Neuronal stem cell (in vitro differentiated cells): ENCODE measurements around the gene PHLDB1.
"Not testable (repeated sequence)": the region's sequence is repeated elsewhere in the genome, so short reads cannot be mapped to it uniquely, and the experiment has no call there.

ENCODE experiments used
- DNase-seq: peaks from one replicate; pipeline ENCODE4 v3.0.0-alpha.2; 2013; ENCODE audit warnings: low spot score
- H2AFZ ChIP-seq: one replicate; pipeline ENCODE4 v1.6.1; 2013; ENCODE audit warnings: mild to moderate bottlenecking, low read length, inconsistent platforms
- H2AK5ac ChIP-seq: 2 replicates; pipeline ENCODE4 v1.6.1; 2013; ENCODE audit warnings: low read depth, mild to moderate bottlenecking, inconsistent platforms, low read length, moderate library complexity, mixed read lengths
- H2BK120ac ChIP-seq: 2 replicates; pipeline ENCODE4 v1.6.1; 2013; ENCODE audit warnings: low read depth, mild to moderate bottlenecking, inconsistent platforms, low read length, moderate library complexity, mixed read lengths
- H2BK12ac ChIP-seq: one replicate; pipeline ENCODE4 v1.6.1; 2013; ENCODE audit warnings: low read length, inconsistent platforms
- H2BK15ac ChIP-seq: 2 replicates; pipeline ENCODE4 v1.6.1; 2013; ENCODE audit warnings: mild to moderate bottlenecking, low read length, inconsistent platforms, mixed read lengths
- H2BK5ac ChIP-seq: one replicate; pipeline ENCODE4 v1.6.1; 2013; ENCODE audit warnings: inconsistent platforms, mild to moderate bottlenecking, low read length, moderate library complexity
- H3K14ac ChIP-seq: one replicate; pipeline ENCODE4 v1.6.1; 2013; ENCODE audit warnings: low read length, inconsistent platforms
- H3K18ac ChIP-seq: 2 replicates; pipeline ENCODE4 v1.6.1; 2013; ENCODE audit warnings: low read length, inconsistent platforms
- H3K23ac ChIP-seq: 2 replicates; pipeline ENCODE4 v1.6.1; 2013; ENCODE audit warnings: low read depth, mild to moderate bottlenecking, mixed read lengths, low read length, inconsistent platforms; ENCODE audit not compliant: poor library complexity
- H3K27ac ChIP-seq: replicated peaks from 3 replicates; pipeline ENCODE4 v1.5.1; 2013; ENCODE audit warnings: low read length, inconsistent platforms
- H3K27me3 ChIP-seq, 3 experiments: 2 replicates each; pipeline ENCODE4 v1.6.1; 2013; ENCODE audit warnings: low read length in 3 of 3, mild to moderate bottlenecking in 2 of 3, inconsistent platforms in 1 of 3, low read depth in 1 of 3, mixed read lengths in 1 of 3, moderate library complexity in 1 of 3; ENCODE audit not compliant: control insufficient read depth in 3 of 3, insufficient read depth in 3 of 3
- H3K36me3 ChIP-seq, 2 donors: replicated peaks in 1 of 2; 2 replicates each; pipeline ENCODE4 v1.6.1; 2013; ENCODE audit warnings: low read length in 2 of 2; ENCODE audit not compliant: control insufficient read depth in 2 of 2, insufficient read depth in 2 of 2
- H3K4ac ChIP-seq: 2 replicates; pipeline ENCODE4 v1.6.1; 2013; ENCODE audit warnings: inconsistent platforms, mild to moderate bottlenecking, low read length, moderate library complexity
- H3K4me1 ChIP-seq, 2 donors: 1 replicate in 1 of 2; 2 replicates in 1 of 2; pipeline ENCODE4 v1.6.1; 2013; ENCODE audit warnings: low read length in 2 of 2, low read depth in 1 of 2; ENCODE audit not compliant: control insufficient read depth in 2 of 2, insufficient read depth in 1 of 2
- H3K4me2 ChIP-seq: one replicate; pipeline ENCODE4 v1.6.1; 2013; ENCODE audit warnings: mild to moderate bottlenecking, low read length, inconsistent platforms; ENCODE audit not compliant: insufficient read depth, poor library complexity, severe bottlenecking
- H3K4me3 ChIP-seq, 2 donors: 2 replicates each; pipeline ENCODE4 v1.5.1; 2013; ENCODE audit warnings: low read length in 2 of 2, mild to moderate bottlenecking in 2 of 2, inconsistent platforms in 1 of 2, moderate library complexity in 1 of 2
- H3K79me1 ChIP-seq: one replicate; pipeline ENCODE4 v1.6.1; 2013; ENCODE audit warnings: low read depth, mild to moderate bottlenecking, inconsistent platforms, low read length, moderate library complexity
- H3K9ac ChIP-seq: one replicate; pipeline ENCODE4 v1.6.1; 2013; ENCODE audit warnings: mild to moderate bottlenecking, low read depth, low read length, inconsistent platforms; ENCODE audit not compliant: poor library complexity
- H3K9me3 ChIP-seq, 2 donors: replicated peaks in 1 of 2; 2 replicates each; pipeline versions ENCODE3 to v1.6.1; 2013; ENCODE audit warnings: low read length in 2 of 2, mild to moderate bottlenecking in 2 of 2, inconsistent platforms in 1 of 2, low read depth in 1 of 2, mixed read lengths in 1 of 2, moderate library complexity in 1 of 2; ENCODE audit not compliant: control insufficient read depth in 2 of 2, insufficient read depth in 1 of 2
- H4K8ac ChIP-seq: one replicate; pipeline ENCODE4 v1.6.1; 2013; ENCODE audit warnings: low read depth, mild to moderate bottlenecking, inconsistent platforms, low read length, moderate library complexity
- H4K91ac ChIP-seq: one replicate; pipeline ENCODE4 v1.6.1; 2013; ENCODE audit warnings: low read length, low read depth, mild to moderate bottlenecking, inconsistent platforms; ENCODE audit not compliant: poor library complexity
- WGBS, 2 donors: extraction: QIAGEN DNeasy Blood & Tissue Kit; methylation state at CpG; one replicate each; pipeline ENCODE4 v1.1.7; 2013; ENCODE audit warnings: missing lambda C conversion rate in 2 of 2, mixed read lengths in 1 of 2; ENCODE audit not compliant: insufficient read length in 2 of 2, insufficient replicate concordance in 1 of 2; ENCODE audit errors: extremely low coverage in 2 of 2; 5-methylcytosine and 5-hydroxymethylcytosine counted together

PHLDB1 gene

DNA sequence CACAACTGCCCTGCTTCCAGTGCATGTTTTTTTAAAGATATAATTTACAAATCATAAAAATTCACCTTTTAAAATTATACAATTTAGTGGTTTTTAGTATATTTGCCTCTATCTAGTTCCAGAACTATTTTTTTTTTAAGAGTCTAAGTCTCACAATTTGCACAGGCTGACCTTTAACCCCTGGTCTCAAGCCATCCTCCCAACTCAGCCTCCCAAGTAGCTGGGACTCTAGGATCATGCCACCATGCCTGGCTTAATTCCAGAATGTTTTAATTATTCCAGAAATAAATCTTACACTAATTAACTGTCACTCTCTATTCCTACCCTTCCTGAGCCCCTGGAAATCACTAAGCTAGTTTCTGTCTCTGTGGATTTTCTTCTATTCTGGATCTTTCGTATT lies 36.6 kb upstream of the PHLDB1 start:
- H3K4me1 ChIP-seq: peaks cover 0 to 7% of the 10 kb centered on the region in 2 donors
- H3K27ac ChIP-seq: no peak overlapping the region
- H2BK5ac ChIP-seq: no peak overlapping the region
- no peak overlapping the region for H3K4me3 ChIP-seq
- no peak overlapping the region for H3K14ac ChIP-seq
- H2AK5ac ChIP-seq: no peak overlapping the region
- H4K91ac ChIP-seq: no peak overlapping the region
- H2BK12ac ChIP-seq: no peak overlapping the region
- peaks cover 0 to 6% of the 10 kb centered on the region in 2 donors for H3K36me3 ChIP-seq
- H2BK15ac ChIP-seq: no peak overlapping the region
- H3K27me3 ChIP-seq: no peaks in the 10 kb centered on the region
- H3K9ac ChIP-seq: no peak overlapping the region
- no peak overlapping the region for H2AFZ ChIP-seq
- no peaks in the 10 kb centered on the region for H3K9me3 ChIP-seq
- H4K8ac ChIP-seq: no peak overlapping the region
- no peak overlapping the region for H3K18ac ChIP-seq
- H3K79me1 ChIP-seq: peaks cover 3% of the 10 kb centered on the region
- no peak overlapping the region for H3K23ac ChIP-seq
- no peak overlapping the region for H3K4ac ChIP-seq
- no CpG with 5 or more reads among the region's 1 CpG for WGBS, 2 donors
- DNase-seq: no peak
- H2BK120ac ChIP-seq: no peak overlapping the region
- no peak overlapping the region for H3K4me2 ChIP-seq

DNA sequence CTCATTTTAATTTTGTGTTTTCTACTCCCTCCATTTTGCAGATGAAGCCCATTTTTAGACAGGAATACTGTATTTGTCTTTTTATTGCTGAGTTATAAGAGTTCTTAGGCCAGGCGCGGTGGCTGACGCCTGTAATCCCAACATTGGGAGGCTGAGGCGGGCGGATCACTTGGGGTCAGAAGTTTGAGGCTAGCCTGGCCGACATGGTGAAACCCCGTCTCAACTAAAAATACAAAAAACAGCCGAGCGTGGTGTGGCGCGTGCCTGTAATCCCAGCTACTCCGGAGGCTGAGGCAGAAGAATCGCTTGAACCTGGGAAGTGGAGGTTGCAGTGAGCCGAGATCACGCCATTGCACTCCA lies 35.7 kb upstream of the PHLDB1 start:
- peak overlapping the region; percentile 40 for H3K4me2 ChIP-seq
- not testable (repeated sequence) for H3K27ac ChIP-seq, H2BK5ac ChIP-seq, H2AK5ac ChIP-seq, H3K27me3 ChIP-seq, H3K9me3 ChIP-seq, H3K9ac ChIP-seq, H3K18ac ChIP-seq, H2BK15ac ChIP-seq, H2BK120ac ChIP-seq, H3K4me1 ChIP-seq, DNase-seq, H3K79me1 ChIP-seq, H4K8ac ChIP-seq, H3K4ac ChIP-seq, H2BK12ac ChIP-seq, H4K91ac ChIP-seq, H3K14ac ChIP-seq, H3K23ac ChIP-seq
- peaks cover 0 to 13% of the 10 kb centered on the region in 2 donors for H3K36me3 ChIP-seq
- peak overlapping the region; percentile 91 for H2AFZ ChIP-seq
- no CpG with 5 or more reads among the region's 15 CpGs for WGBS, 2 donors
- H3K4me3 ChIP-seq: peak overlapping the region in 1 of 2 donors; percentile 79

DNA sequence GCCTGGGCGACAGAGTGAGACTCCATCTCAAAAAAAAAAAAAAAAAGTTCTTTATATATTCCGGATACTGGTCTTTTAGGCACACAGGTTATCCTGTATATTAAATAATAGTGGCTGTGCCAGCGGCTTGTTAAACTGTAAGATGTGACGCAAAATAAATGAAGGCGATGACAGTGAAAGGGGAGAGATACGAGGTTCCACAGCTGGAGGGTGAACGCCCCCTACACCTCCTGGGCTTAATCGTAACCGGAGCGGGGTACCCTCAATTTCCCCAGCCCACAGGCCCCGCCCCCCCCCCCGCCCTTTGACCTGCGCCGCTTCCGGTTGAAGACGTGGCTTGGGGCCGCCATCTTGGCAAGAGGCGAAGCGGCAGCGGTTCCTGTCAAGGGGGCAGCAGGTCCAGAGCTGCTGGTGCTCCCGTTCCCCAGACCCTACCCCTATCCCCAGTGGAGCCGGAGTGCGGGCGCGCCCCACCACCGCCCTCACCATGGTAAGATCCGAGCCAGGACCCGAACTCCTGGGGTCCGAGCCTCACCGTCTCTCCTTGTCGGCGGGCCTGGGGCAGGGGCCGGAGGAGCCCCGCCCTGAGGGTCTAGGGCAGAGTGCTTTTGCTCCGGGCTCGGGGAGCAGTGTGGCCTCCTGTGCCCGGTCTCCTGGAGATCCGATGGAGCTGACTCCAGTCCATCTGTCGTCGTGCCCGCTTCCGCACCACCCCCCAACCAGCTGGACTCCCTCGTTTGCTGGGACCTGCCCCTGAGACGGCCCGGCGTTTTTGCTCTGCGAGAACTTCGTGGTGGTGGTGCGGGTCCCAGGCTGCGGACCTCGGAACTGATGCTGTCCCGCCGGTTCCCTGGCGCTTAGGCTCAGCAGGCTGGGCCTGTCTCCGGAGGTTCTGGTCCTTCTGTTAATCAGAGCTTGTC lies 35.1 kb upstream of the PHLDB1 start, which contains the start of gene ARCN1:
Gene ARCN1 (plus strand): TSS at position 349 of the 920 bp plus-strand sequence. CDS start 139 bp downstream, at position 488.
- Histone ChIP-seq H3K18ac (peak within 1 kb of the TSS; percentile 99), H3K9ac (peak within 1 kb of the TSS; percentile 97), H4K91ac (no peak within 1 kb of the TSS), H3K79me1 (peaks cover 3% of the 10 kb centered on the region), H2BK120ac (no peak within 1 kb of the TSS), H4K8ac (peak within 1 kb of the TSS; percentile 84), H2BK12ac (no peak within 1 kb of the TSS), H2AK5ac (peak within 1 kb of the TSS; percentile 82), H3K9me3 (no peaks in the 10 kb centered on the region), H3K4ac (peak within 1 kb of the TSS; percentile 56), H3K27me3 (no peaks in the 10 kb centered on the region), H2BK15ac (peak within 1 kb of the TSS; percentile 73), H3K36me3 (peaks cover 0 to 18% of the 10 kb centered on the region in 2 donors), H2BK5ac (peak within 1 kb of the TSS; percentile 96), H2AFZ (peak within 1 kb of the TSS; percentile 91), H3K23ac (peak within 1 kb of the TSS; percentile 93), H3K14ac (peak within 1 kb of the TSS; percentile 94), H3K4me2 (peak within 1 kb of the TSS; percentile 61), H3K4me3 (peak within 1 kb of the TSS; percentile 79 to 100), H3K4me1 (peaks cover 0 to 7% of the 10 kb centered on the region in 2 donors), H3K27ac (peak within 1 kb of the TSS; percentile 90)
- no CpG with 5 or more reads among the region's 55 CpGs for WGBS, 2 donors
- DNase-seq: peak; percentile 79

DNA sequence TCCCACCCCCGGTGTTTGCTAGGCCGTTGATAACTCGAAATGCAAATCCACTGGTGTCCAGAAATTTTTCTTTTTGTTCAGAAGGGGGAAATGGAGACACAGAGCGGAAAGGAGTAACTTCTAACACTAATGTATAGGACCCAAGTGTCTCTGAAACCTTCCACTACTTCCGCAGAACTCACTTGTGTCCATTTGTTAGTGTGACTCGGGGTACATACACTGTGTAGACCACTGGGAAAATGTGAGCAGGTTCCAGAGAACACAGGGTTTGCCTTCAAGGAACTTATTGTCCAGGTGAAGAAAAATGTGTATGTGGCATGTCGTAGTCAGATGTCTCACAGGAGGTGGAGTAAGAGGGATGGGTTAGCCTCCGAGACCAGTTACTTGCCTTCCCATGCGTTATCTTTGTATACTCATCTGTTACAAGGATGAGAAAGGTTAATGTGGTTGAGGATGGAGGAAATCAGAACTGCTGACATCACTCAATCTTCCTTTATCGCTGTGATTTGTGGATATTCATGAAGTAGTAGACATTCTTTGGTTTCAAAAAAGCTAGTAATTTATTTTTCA lies 34.3 kb upstream of the PHLDB1 start:
- Histone ChIP-seq H3K23ac (no peak overlapping the region), H3K9me3 (no peaks in the 10 kb centered on the region), H2BK15ac (no peak overlapping the region), H3K36me3 (peaks cover 0 to 22% of the 10 kb centered on the region in 2 donors), H2AK5ac (peak overlapping the region; percentile 82), H3K9ac (peak overlapping the region; percentile 75), H3K79me1 (peaks cover 3% of the 10 kb centered on the region), H2BK12ac (no peak overlapping the region), H3K4me3 (peak overlapping the region; percentile 79 to 100), H3K4me1 (peaks cover 0 to 7% of the 10 kb centered on the region in 2 donors), H3K14ac (peak overlapping the region; percentile 94), H4K91ac (no peak overlapping the region), H2AFZ (peak overlapping the region; percentile 91), H4K8ac (no peak overlapping the region), H2BK5ac (peak overlapping the region; percentile 96), H3K4me2 (peak overlapping the region; percentile 61), H3K27me3 (no peaks in the 10 kb centered on the region), H2BK120ac (no peak overlapping the region), H3K27ac (peak overlapping the region; percentile 90), H3K4ac (no peak overlapping the region), H3K18ac (peak overlapping the region; percentile 99)
- peak; percentile 11 for DNase-seq
- WGBS, 2 donors: no CpG with 5 or more reads among the region's 10 CpGs
